H1 (cell line): ENCODE data around the gene PRCD. TPM values are rescaled to one million over a fixed set of nuclear protein-coding genes. Genes with fewer than 3 reads are reported as not detected.

Experiments
- CTCF ChIA-PET: fragments of 300-600 bp; sonication (Branson Sonifier 250); formaldehyde crosslinking; loops from one replicate; lab custom pipeline; 2021; ENCODE audit not compliant: partially characterized antibody; lab: Charles Lee
- POLR2A ChIA-PET: fragments of 300-600 bp; sonication (Branson Sonifier 250); formaldehyde crosslinking; loops from one replicate; lab custom pipeline; 2021; ENCODE audit warnings: inconsistent platforms; ENCODE audit not compliant: partially characterized antibody; lab: Charles Lee
- DNase-seq, 2 experiments: peaks; one replicate each; pipeline versions ENCODE4 v3.0.0 to v3.0.0-alpha.2; 2010 to 2022; ENCODE audit warnings: low spot score in 2 of 2, low read depth in 1 of 2, mixed read lengths in 1 of 2
- FAIRE-seq: peaks from 2 replicates; lab custom pipeline; 2011; peaks lifted over from hg19 to GRCh38; lab: Jason Lieb, UNC
- H2AFZ ChIP-seq: 2 replicates; pipeline ENCODE4 v1.8.1; 2012; ENCODE audit warnings: low read length, inconsistent platforms
- H2AK5ac ChIP-seq: 2 replicates; pipeline ENCODE4 v1.6.1; 2013; ENCODE audit warnings: low read depth, low read length
- H2BK120ac ChIP-seq: replicated peaks from 2 replicates; pipeline ENCODE3; 2013; ENCODE audit warnings: low read depth, low read length, inconsistent platforms
- H2BK12ac ChIP-seq: 2 replicates; pipeline ENCODE4 v1.6.1; 2013; ENCODE audit warnings: low read depth, low read length
- H2BK15ac ChIP-seq: 2 replicates; pipeline ENCODE4 v1.6.1; 2013; ENCODE audit warnings: low read length
- H2BK20ac ChIP-seq: 2 replicates; pipeline ENCODE4 v1.6.1; 2013; ENCODE audit warnings: low read length
- H2BK5ac ChIP-seq: 2 replicates; pipeline ENCODE4 v1.6.1; 2013; ENCODE audit warnings: low read depth, low read length
- H3K14ac ChIP-seq: 2 replicates; pipeline ENCODE4 v1.6.1; 2013; ENCODE audit warnings: inconsistent platforms; ENCODE audit not compliant: insufficient read length
- H3K18ac ChIP-seq: 2 replicates; pipeline ENCODE4 v1.6.1; 2013; ENCODE audit warnings: low read length; ENCODE audit errors: extremely low read depth
- H3K23ac ChIP-seq: 2 replicates; pipeline ENCODE4 v1.6.1; 2013; ENCODE audit warnings: inconsistent platforms; ENCODE audit not compliant: insufficient read length
- H3K23me2 ChIP-seq: 2 replicates; pipeline ENCODE4 v1.6.1; 2013; ENCODE audit warnings: low read depth, low read length
- H3K27ac ChIP-seq: 2 replicates; pipeline ENCODE4 v1.6.1; 2011; ENCODE audit warnings: low read depth, low read length, inconsistent platforms
- H3K27me3 ChIP-seq, 4 experiments: replicated peaks in 1 of 4; 1 replicate in 1 of 4; 2 replicates in 3 of 4; pipeline versions ENCODE4 v1.6.1 to v1.8.1; 2011 to 2013; ENCODE audit warnings: low read length in 3 of 4, mild to moderate bottlenecking in 3 of 4, inconsistent platforms in 2 of 4, mixed read lengths in 2 of 4, moderate library complexity in 1 of 4; ENCODE audit not compliant: control insufficient read depth in 3 of 4, insufficient read depth in 3 of 4; ENCODE audit errors: extremely low read depth in 1 of 4
- H3K36me3 ChIP-seq, 4 experiments: 2 replicates each; pipeline versions ENCODE4 v1.6.1 to v1.8.1; 2011 to 2013; ENCODE audit warnings: mild to moderate bottlenecking in 4 of 4, low read length in 3 of 4, moderate library complexity in 2 of 4, control low read depth in 1 of 4, inconsistent platforms in 1 of 4; ENCODE audit not compliant: insufficient read depth in 4 of 4, control insufficient read depth in 2 of 4
- H3K4ac ChIP-seq: replicated peaks from 2 replicates; pipeline ENCODE3; 2013; ENCODE audit warnings: low read length, low read depth, mixed read lengths, inconsistent platforms; ENCODE audit not compliant: insufficient read length
- H3K4me1 ChIP-seq, 4 experiments: replicated peaks in 1 of 4; 1 replicate in 1 of 4; 2 replicates in 3 of 4; pipeline versions ENCODE4 v1.6.1 to v1.8.1; 2011 to 2013; ENCODE audit warnings: low read length in 3 of 4, inconsistent platforms in 2 of 4, mixed read lengths in 1 of 4; ENCODE audit not compliant: insufficient read depth in 4 of 4, control insufficient read depth in 3 of 4
- H3K4me2 ChIP-seq, 2 experiments: 2 replicates each; pipeline versions ENCODE4 v1.6.1 to v1.8.1; 2011 to 2013; ENCODE audit warnings: low read depth in 2 of 2, low read length in 2 of 2, control low read depth in 1 of 2, inconsistent platforms in 1 of 2, mild to moderate bottlenecking in 1 of 2; ENCODE audit not compliant: insufficient read depth in 1 of 2
- H3K4me3 ChIP-seq, 4 experiments: fragments of 200-600, 300-600 bp in 1 of 4; sonication (generic), shearing (Covaris generic), sonication (Bioruptor Twin) in 1 of 4; 2 replicates each; pipeline versions ENCODE4 v1.5.1 to v1.8.1; 2011 to 2016; ENCODE audit warnings: low read length in 4 of 4, low read depth in 3 of 4, control low read depth in 2 of 4, inconsistent platforms in 2 of 4, mild to moderate bottlenecking in 2 of 4, mixed read lengths in 1 of 4, moderate library complexity in 1 of 4; ENCODE audit not compliant: insufficient read depth in 2 of 4; ENCODE audit errors: extremely low read depth in 1 of 4
- H3K56ac ChIP-seq: replicated peaks from 2 replicates; pipeline ENCODE3; 2013; ENCODE audit warnings: low read depth, mild to moderate bottlenecking, mixed read lengths, low read length, inconsistent platforms; ENCODE audit not compliant: insufficient read length
- H3K79me1 ChIP-seq: 2 replicates; pipeline ENCODE4 v1.6.1; 2013; ENCODE audit warnings: low read depth, low read length, control low read depth
- H3K79me2 ChIP-seq, 2 experiments: 2 replicates each; pipeline versions ENCODE4 v1.6.1 to v1.8.1; 2012 to 2013; ENCODE audit warnings: low read length in 2 of 2, mild to moderate bottlenecking in 2 of 2, inconsistent platforms in 1 of 2; ENCODE audit not compliant: insufficient read depth in 2 of 2, control insufficient read depth in 1 of 2
- H3K9ac ChIP-seq, 4 experiments: replicated peaks in 1 of 4; 1 replicate in 1 of 4; 2 replicates in 3 of 4; pipeline versions ENCODE4 v1.6.1 to v1.8.1; 2011 to 2013; ENCODE audit warnings: low read depth in 3 of 4, low read length in 3 of 4, control low read depth in 2 of 4, mild to moderate bottlenecking in 2 of 4, moderate library complexity in 2 of 4, inconsistent platforms in 1 of 4; ENCODE audit errors: extremely low read depth in 1 of 4
- H3K9me3 ChIP-seq, 2 experiments: 2 replicates each; pipeline versions ENCODE4 v1.6.1 to v1.8.1; 2012 to 2013; ENCODE audit warnings: mild to moderate bottlenecking in 2 of 2, moderate library complexity in 2 of 2, control low read depth in 1 of 2, inconsistent platforms in 1 of 2, low read depth in 1 of 2, low read length in 1 of 2, mixed read lengths in 1 of 2; ENCODE audit not compliant: insufficient read depth in 2 of 2
- H4K20me1 ChIP-seq, 2 experiments: replicated peaks in 1 of 2; 2 replicates each; pipeline versions ENCODE3 to v1.8.1; 2011 to 2013; ENCODE audit warnings: inconsistent platforms in 2 of 2, low read length in 2 of 2, mild to moderate bottlenecking in 1 of 2; ENCODE audit not compliant: insufficient read depth in 2 of 2, control insufficient read depth in 1 of 2
- H4K5ac ChIP-seq: 2 replicates; pipeline ENCODE4 v1.6.1; 2013; ENCODE audit warnings: low read length, low read depth, mixed read lengths, inconsistent platforms; ENCODE audit not compliant: insufficient read length
- H4K8ac ChIP-seq: 2 replicates; pipeline ENCODE4 v1.8.0; 2013; ENCODE audit warnings: mild to moderate bottlenecking, moderate library complexity, low read length, inconsistent platforms; ENCODE audit not compliant: insufficient read depth; ENCODE audit errors: extremely low read depth
- H4K91ac ChIP-seq: replicated peaks from 2 replicates; pipeline ENCODE3; 2013; ENCODE audit warnings: low read length, mixed read lengths, inconsistent platforms; ENCODE audit not compliant: insufficient read length
- NANOG ChIP-seq: IDR thresholded peaks from 2 replicates; pipeline ENCODE4 v1.6.1; 2011; ENCODE audit warnings: low read length, low read depth, mild to moderate bottlenecking, inconsistent platforms; ENCODE audit not compliant: insufficient read depth, poor library complexity, severe bottlenecking
- WGBS, 2 experiments: shearing (Covaris generic) in 1 of 2; methylation state at CpG; one replicate each; pipeline versions ENCODE4 v1.1.6 to v1.1.7; 2013 to 2015; ENCODE audit warnings: low lambda C conversion rate in 2 of 2, mixed read lengths in 2 of 2, inconsistent platforms in 1 of 2, low coverage in 1 of 2, missing lambda C conversion rate in 1 of 2; ENCODE audit not compliant: insufficient replicate concordance in 2 of 2, insufficient coverage in 1 of 2, insufficient read length in 1 of 2; ENCODE audit errors: extremely low coverage in 1 of 2, missing lambda C conversion rate in 1 of 2; 5-methylcytosine and 5-hydroxymethylcytosine counted together
- polyA plus RNA-seq, 7 experiments: library from polyadenylated mRNA; depleted of rRNA in 3 of 7; stranded (reverse) in 5 of 7; unstranded in 2 of 7; fragments of >200 nt in 5 of 7; fragments of 200-250 nt in 2 of 7; gene quantifications; 1 replicate in 5 of 7; 2 replicates in 1 of 7; 4 replicates in 1 of 7; pipeline versions ENCODE4 v1.2.1 to v1.2.3, GENCODE V29; 2011 to 2013; ENCODE audit warnings: missing spikeins in 2 of 7, mixed read lengths in 2 of 7
- total RNA-seq: library from RNA; stranded (reverse); fragmentation: NEBNext Ultra II Directional; extraction: Animal tissue kit (Norgen Biotek cat#: 25700); gene quantifications from 2 replicates; pipeline ENCODE4 v1.2.1, GENCODE V29; 2021
- TF ChIP-seq, protein P1 (sequence below), 3 experiments: IDR thresholded peaks; 1 replicate in 2 of 3; 2 replicates in 1 of 3; pipeline versions ENCODE4 v1.5.1 to v1.6.1; 2011; ENCODE audit warnings: low read length in 3 of 3, mild to moderate bottlenecking in 3 of 3, inconsistent platforms in 2 of 3, low read depth in 1 of 3, moderate library complexity in 1 of 3; ENCODE audit not compliant: insufficient read depth in 1 of 3; ENCODE audit errors: control extremely low read depth in 1 of 3

Gene PRCD
- total and polyA plus RNA-seq, 2 of the 8 experiments (the other 6 are each of a cell fraction or from before 2014, with no cell fraction given): 0.77 to 2.1 TPM

DNA sequence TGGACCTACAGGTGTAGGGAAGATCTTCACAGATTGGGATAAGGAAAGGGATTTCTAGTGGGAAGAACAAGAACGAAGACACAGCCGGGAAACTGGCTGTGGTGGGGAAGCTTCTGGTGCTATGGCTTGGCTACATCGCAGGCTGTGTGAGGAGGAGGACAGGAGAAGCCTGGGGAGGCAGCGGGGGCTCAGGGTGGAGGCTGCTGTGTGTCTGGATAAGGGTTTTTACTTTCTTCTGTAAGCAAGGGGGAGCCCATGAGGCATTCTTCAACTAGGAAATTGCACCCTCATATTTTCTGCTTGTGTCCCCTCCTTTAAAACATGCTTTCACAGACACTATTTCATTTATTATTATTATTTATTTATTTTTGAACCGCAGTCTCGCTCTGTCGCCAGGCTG, 35.7 kb upstream of the PRCD start:
- no peak overlapping the region for H2BK120ac ChIP-seq
- no peak for FAIRE-seq

More for the DNA sequence above, 35.7 kb upstream of the PRCD start:
- Histone ChIP-seq H3K18ac (no peak overlapping the region), H2BK12ac (no peak overlapping the region), H3K14ac (no peak overlapping the region), H2BK5ac (no peak overlapping the region), H3K4me2 (no peak overlapping the region), H3K36me3 (no peaks in the 10 kb centered on the region), H3K56ac (no peak overlapping the region), H2AFZ (no peak overlapping the region), H3K4ac (no peak overlapping the region), H4K91ac (no peak overlapping the region), H3K23ac (no peak overlapping the region), H3K27me3 (peaks cover 0 to 6% (median 4%) of the 10 kb centered on the region in 4 experiments; a peak in 5 of 7 replicates), H2AK5ac (no peak overlapping the region), H3K79me2 (peaks cover 0 to 6% of the 10 kb centered on the region in 2 experiments; a peak in 1 of 4 replicates), H4K5ac (no peak overlapping the region), H2BK20ac (no peak overlapping the region), H3K9ac (no peak overlapping the region), H3K4me1 (peaks cover 8 to 24% (median 18%) of the 10 kb centered on the region in 4 experiments), H3K4me3 (no peak overlapping the region), H3K9me3 (no peaks in the 10 kb centered on the region), H3K23me2 (peaks cover 7% of the 10 kb centered on the region; the same call in 1 of the 2 replicates), H4K8ac (no peak overlapping the region), H3K27ac (no peak overlapping the region), H3K79me1 (peaks cover 3% of the 10 kb centered on the region; the same call in 1 of the 2 replicates), H2BK15ac (no peak overlapping the region), H4K20me1 (peaks cover 3 to 5% of the 10 kb centered on the region in 2 experiments)
- TF ChIP-seq NANOG: no peak
- TF ChIP-seq, protein P1, sequence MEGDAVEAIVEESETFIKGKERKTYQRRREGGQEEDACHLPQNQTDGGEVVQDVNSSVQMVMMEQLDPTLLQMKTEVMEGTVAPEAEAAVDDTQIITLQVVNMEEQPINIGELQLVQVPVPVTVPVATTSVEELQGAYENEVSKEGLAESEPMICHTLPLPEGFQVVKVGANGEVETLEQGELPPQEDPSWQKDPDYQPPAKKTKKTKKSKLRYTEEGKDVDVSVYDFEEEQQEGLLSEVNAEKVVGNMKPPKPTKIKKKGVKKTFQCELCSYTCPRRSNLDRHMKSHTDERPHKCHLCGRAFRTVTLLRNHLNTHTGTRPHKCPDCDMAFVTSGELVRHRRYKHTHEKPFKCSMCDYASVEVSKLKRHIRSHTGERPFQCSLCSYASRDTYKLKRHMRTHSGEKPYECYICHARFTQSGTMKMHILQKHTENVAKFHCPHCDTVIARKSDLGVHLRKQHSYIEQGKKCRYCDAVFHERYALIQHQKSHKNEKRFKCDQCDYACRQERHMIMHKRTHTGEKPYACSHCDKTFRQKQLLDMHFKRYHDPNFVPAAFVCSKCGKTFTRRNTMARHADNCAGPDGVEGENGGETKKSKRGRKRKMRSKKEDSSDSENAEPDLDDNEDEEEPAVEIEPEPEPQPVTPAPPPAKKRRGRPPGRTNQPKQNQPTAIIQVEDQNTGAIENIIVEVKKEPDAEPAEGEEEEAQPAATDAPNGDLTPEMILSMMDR (IDR thresholded peaks at IDR 0.05; ENCODE audit: control extremely low read depth in 1 of 3, insufficient read depth in 1 of 3, low read depth in 1 of 3, low read length in 3 of 3): peak; percentile 20 to 36 (median 24); a peak in 3 of 4 replicates
- DNase-seq: no peak
- ChIA-PET POLR2A (interaction anchor here (1.3 kb wide), 1 partner anchor 37 kb away, joined by 4 read pairs; no protein-coding TSS in a partner anchor), CTCF (interaction anchor here (0.6 to 20.2 kb wide), 22 partner anchors 9 to 205 kb away, joined by 3 to 446 read pairs (median 6); partner anchors contain the start of genes AANAT and UBE2O)
- WGBS, 2 experiments: 79% methylated on average over 7 of the region's 7 CpGs; no CpG with 5 or more reads in 1 of the 2 experiments
